ENCODE results near the gene NPRL2. TPM values are rescaled to one million over a fixed set of nuclear protein-coding genes. Genes with fewer than 3 reads are reported as not detected.

NPRL2 gene
- total RNA-seq, 1 donor = 22.9 TPM

- TF ChIP-seq CTCF (IDR thresholded peaks at IDR 0.05; ENCODE audit: insufficient read depth, low read depth, low read length) = no peak
- peak overlapping the region; percentile 91 for H3K4me3 ChIP-seq (ENCODE audit: low read depth, low read length)
- peak; percentile 30 for DNase-seq (ENCODE audit: low read depth)
Measured at GRCh38 chr3:50356553-50356952, 6.0 kb upstream of the NPRL2 start.

- no peak for TF ChIP-seq CTCF (IDR thresholded peaks at IDR 0.05; ENCODE audit: insufficient read depth, low read depth, low read length)
- DNase-seq (ENCODE audit: low read depth) = no peak
- H3K4me3 ChIP-seq (ENCODE audit: low read depth, low read length) = peak overlapping the region; percentile 91
Measured at GRCh38 chr3:50355829-50356552, 5.4 kb upstream of the NPRL2 start.

GRCh38 chr3:50354850-50355249 is 4.3 kb upstream of the NPRL2 start:
- no peak for TF ChIP-seq CTCF (IDR thresholded peaks at IDR 0.05; ENCODE audit: insufficient read depth, low read depth, low read length)
- DNase-seq (ENCODE audit: low read depth) = no peak
- no peak overlapping the region for H3K4me3 ChIP-seq (ENCODE audit: low read depth, low read length)

GRCh38 chr3:50354186-50354764 is 3.7 kb upstream of the NPRL2 start:
- DNase-seq (ENCODE audit: low read depth) = no peak
- no peak overlapping the region for H3K4me3 ChIP-seq (ENCODE audit: low read depth, low read length)
- no peak for TF ChIP-seq CTCF (IDR thresholded peaks at IDR 0.05; ENCODE audit: insufficient read depth, low read depth, low read length)

GRCh38 chr3:50353245-50354004 is 2.9 kb upstream of the NPRL2 start:
- DNase-seq (ENCODE audit: low read depth) = no peak
- TF ChIP-seq CTCF (IDR thresholded peaks at IDR 0.05; ENCODE audit: insufficient read depth, low read depth, low read length) = no peak
- no peak overlapping the region for H3K4me3 ChIP-seq (ENCODE audit: low read depth, low read length)

GRCh38 chr3:50352781-50353180 is 2.2 kb upstream of the NPRL2 start:
- DNase-seq (ENCODE audit: low read depth) = no peak
- no peak overlapping the region for H3K4me3 ChIP-seq (ENCODE audit: low read depth, low read length)
- TF ChIP-seq CTCF (IDR thresholded peaks at IDR 0.05; ENCODE audit: insufficient read depth, low read depth, low read length) = peak; percentile 29
